ENCODE measurements around the gene USP47.
A peak's percentile ranks its signal among the peaks of the same experiment; 100 is the strongest.

USP47 gene

DNA sequence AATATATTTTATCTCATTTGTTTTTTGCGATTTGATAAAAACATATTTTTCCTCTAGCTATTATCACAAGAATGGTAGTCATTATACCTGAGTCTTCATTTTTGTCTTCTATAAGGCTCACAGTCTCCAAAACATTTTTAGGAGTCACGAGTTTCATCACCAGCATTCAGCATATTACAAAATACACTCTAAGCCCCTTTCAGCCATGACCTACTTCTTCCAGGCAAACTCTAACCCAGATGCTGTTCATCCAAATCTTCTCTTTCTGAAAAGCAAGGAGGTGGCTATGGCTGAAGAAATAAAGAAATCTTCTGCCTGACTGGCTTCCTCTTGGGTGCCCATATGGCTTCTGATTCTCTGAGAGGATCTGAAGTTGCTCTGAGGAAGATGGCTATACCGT, 35.7 kb upstream of the USP47 start:
- no peak for TF ChIP-seq L3MBTL2 (conservative IDR thresholded peaks at IDR 0.05)
- no peak for TF ChIP-seq TARDBP (IDR thresholded peaks at IDR 0.05)
- no peak for TF ChIP-seq FOXA1 (IDR thresholded peaks at IDR 0.05)
- no peak for TF ChIP-seq ZNF384 (IDR thresholded peaks at IDR 0.05)
- no peak for TF ChIP-seq SP1 (IDR thresholded peaks at IDR 0.05)
- no peak for TF ChIP-seq BHLHE40 (IDR thresholded peaks at IDR 0.05; ENCODE audit: borderline replicate concordance)
- TF ChIP-seq FOXK2 (IDR thresholded peaks at IDR 0.05): no peak
- no peak for TF ChIP-seq FOXM1 (IDR thresholded peaks at IDR 0.05; ENCODE audit: borderline replicate concordance)
- TF ChIP-seq, protein P1, sequence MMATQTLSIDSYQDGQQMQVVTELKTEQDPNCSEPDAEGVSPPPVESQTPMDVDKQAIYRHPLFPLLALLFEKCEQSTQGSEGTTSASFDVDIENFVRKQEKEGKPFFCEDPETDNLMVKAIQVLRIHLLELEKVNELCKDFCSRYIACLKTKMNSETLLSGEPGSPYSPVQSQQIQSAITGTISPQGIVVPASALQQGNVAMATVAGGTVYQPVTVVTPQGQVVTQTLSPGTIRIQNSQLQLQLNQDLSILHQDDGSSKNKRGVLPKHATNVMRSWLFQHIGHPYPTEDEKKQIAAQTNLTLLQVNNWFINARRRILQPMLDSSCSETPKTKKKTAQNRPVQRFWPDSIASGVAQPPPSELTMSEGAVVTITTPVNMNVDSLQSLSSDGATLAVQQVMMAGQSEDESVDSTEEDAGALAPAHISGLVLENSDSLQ (IDR thresholded peaks at IDR 0.05): no peak
- no peak for TF ChIP-seq ELF4 (IDR thresholded peaks at IDR 0.05)
- no peak for TF ChIP-seq CTBP1 (IDR thresholded peaks at IDR 0.05; ENCODE audit: borderline replicate concordance)
- no peak for TF ChIP-seq LEF1 (IDR thresholded peaks at IDR 0.05; ENCODE audit: borderline replicate concordance)
- no peak for TF ChIP-seq HDGF (IDR thresholded peaks at IDR 0.05; ENCODE audit: borderline replicate concordance)
- TF ChIP-seq NFRKB (IDR thresholded peaks at IDR 0.05): no peak
- TF ChIP-seq SUZ12 (IDR thresholded peaks at IDR 0.05): no peak
- TF ChIP-seq ARNT (IDR thresholded peaks at IDR 0.05): no peak
- no peak for DNase-seq (ENCODE audit: extremely low spot score)
- ChIA-PET CTCF (interaction anchor here (0.6 kb wide), 1 partner anchor 179 kb away, joined by 3 read pairs; no protein-coding TSS in a partner anchor), POLR2A (no interaction called here)

DNA sequence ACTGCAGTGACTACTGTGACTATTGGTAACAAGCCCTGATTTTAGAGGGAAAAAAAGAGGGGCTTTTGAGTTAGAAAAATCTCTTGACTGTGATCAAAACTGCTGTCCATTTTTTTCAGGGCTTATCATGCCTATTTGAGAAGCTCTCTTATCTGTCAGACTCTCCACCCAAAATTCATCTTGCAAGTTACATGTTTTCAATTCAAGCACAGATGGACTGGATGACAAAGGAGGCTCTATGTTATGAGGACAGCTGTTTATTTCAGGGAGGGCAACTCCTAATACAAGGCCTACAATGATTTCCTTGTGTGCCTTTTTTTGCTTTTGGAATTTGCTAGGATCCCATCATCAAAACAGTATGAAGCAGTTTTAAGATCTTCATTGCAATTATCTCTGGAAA, 35.2 kb upstream of the USP47 start:
- TF ChIP-seq TARDBP (IDR thresholded peaks at IDR 0.05): no peak
- no peak for TF ChIP-seq HDGF (IDR thresholded peaks at IDR 0.05; ENCODE audit: borderline replicate concordance)
- TF ChIP-seq, protein P1 (IDR thresholded peaks at IDR 0.05): no peak
- no peak for TF ChIP-seq ELF4 (IDR thresholded peaks at IDR 0.05)
- no peak for TF ChIP-seq FOXK2 (IDR thresholded peaks at IDR 0.05)
- TF ChIP-seq SP1 (IDR thresholded peaks at IDR 0.05): no peak
- no peak for TF ChIP-seq LEF1 (IDR thresholded peaks at IDR 0.05; ENCODE audit: borderline replicate concordance)
- TF ChIP-seq ZNF384 (IDR thresholded peaks at IDR 0.05): no peak
- TF ChIP-seq L3MBTL2 (conservative IDR thresholded peaks at IDR 0.05): no peak
- TF ChIP-seq FOXM1 (IDR thresholded peaks at IDR 0.05; ENCODE audit: borderline replicate concordance): no peak
- no peak for DNase-seq (ENCODE audit: extremely low spot score)
- CTCF ChIA-PET: no interaction called here
- POLR2A ChIA-PET: interaction anchor here (2.3 kb wide), 1 partner anchor 35 kb away, joined by 5 read pairs; the partner anchor contains the start of gene USP47

DNA sequence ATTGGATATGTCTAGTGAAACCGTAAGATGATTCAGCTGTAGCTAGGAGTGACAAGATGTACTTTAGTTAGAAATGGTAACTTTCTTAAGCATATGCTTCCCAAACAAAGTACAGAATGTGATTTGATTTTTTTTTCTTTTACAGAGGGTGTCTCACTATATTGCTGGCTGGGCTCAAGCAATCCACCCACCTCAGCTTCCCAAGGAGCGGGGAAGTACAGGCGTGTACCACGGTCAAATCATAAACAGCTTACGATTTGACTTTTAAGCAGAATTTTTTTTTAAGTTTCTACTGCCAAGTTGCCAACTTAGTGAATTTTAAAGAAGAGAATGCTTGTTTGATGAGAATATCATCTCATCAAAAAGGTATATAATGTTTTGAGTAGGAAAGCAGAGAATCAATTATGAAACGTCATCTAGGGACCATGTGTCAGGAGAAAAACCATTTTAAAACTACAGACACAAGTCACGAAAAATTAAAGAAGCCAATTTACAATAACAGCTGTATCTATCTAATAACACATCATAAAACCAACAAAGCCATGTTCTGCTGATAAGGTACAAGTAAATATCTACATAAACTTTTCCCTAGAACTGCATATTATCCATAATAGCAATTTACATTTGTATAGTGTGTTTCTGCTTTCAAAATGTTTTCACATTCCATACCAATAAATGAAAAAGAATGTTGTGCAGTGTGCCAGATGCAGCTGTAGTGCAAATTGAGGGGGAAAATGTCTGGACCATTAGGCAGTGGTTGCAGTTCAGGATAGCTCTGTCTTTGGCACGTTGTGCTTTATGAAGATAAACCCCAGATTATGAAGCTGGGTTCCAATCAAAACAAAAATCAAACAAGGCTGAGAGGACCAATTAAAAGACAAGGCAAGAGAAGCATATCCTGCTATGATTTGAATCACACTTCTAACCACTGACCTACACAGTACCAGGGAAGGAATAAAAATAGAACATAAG, 33.7 kb upstream of the USP47 start:
- TF ChIP-seq CTBP1 (IDR thresholded peaks at IDR 0.05; ENCODE audit: borderline replicate concordance) (no peak), L3MBTL2 (conservative IDR thresholded peaks at IDR 0.05) (no peak), NFRKB (IDR thresholded peaks at IDR 0.05) (no peak), TARDBP (IDR thresholded peaks at IDR 0.05) (no peak), SUZ12 (IDR thresholded peaks at IDR 0.05) (no peak), ARNT (IDR thresholded peaks at IDR 0.05) (no peak), ELF4 (IDR thresholded peaks at IDR 0.05) (no peak), LEF1 (IDR thresholded peaks at IDR 0.05; ENCODE audit: borderline replicate concordance) (no peak)
- TF ChIP-seq, protein P1 (IDR thresholded peaks at IDR 0.05): no peak
- ChIA-PET CTCF (interaction anchor here (0.7 kb wide), 1 partner anchor 1370 kb away, joined by 3 read pairs; no protein-coding TSS in a partner anchor), POLR2A (interaction anchor here (2.3 kb wide), 1 partner anchor 33 kb away, joined by 5 read pairs; the partner anchor contains the start of gene USP47)
- DNase-seq (ENCODE audit: extremely low spot score): no peak

DNA sequence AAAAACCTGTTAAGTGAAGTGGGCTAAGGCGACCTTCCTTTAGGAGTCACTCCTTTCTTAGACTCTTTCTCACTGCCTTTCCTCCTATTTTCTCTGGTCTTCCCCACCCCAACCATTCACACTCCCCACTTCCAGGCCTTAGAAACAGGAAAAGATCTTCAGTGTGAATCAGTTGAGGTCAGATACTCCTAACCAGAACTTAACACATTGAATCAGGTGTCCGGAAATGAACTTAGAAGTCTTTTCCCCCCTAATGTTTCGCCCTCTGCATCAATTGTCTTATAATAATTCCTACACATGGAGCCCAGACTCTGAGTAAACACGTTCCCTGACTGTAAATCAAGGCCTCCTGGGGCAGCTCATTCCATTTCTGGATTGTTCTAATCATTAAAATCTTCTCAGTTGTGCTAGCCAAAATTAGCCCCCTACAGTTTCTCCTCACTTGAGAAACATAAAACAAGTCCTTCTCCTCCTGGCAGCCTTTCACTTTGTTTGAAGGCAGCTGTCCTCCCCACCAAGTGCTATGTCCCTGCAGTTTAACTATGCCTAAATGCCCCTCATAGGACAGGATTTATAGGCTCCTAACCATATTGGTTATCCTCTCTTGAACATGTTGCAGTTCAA, 32.7 kb upstream of the USP47 start:
- ChIA-PET POLR2A (interaction anchor here (2.3 kb wide), 1 partner anchor 32 kb away, joined by 5 read pairs; the partner anchor contains the start of gene USP47), CTCF (no interaction called here)
- no peak for DNase-seq (ENCODE audit: extremely low spot score)
- no peak for TF ChIP-seq CTBP1 (IDR thresholded peaks at IDR 0.05; ENCODE audit: borderline replicate concordance)
- TF ChIP-seq, protein P1 (IDR thresholded peaks at IDR 0.05): peak; percentile 28; the same call in 1 of the 2 replicates
